ENCODE data around the gene BAIAP2.

- TF ChIP-seq PATZ1 (CRISPR knock-in tag; IDR thresholded peaks at IDR 0.05; ENCODE audit: borderline replicate concordance) (no peak), SNAI2 (CRISPR knock-in tag; IDR thresholded peaks at IDR 0.05) (no peak), TCF4 (CRISPR knock-in tag; IDR thresholded peaks at IDR 0.05; ENCODE audit: borderline replicate concordance) (no peak), RARB (CRISPR knock-in tag; IDR thresholded peaks at IDR 0.05) (no peak), TSHZ2 (CRISPR knock-in tag; IDR thresholded peaks at IDR 0.05) (no peak), GLIS3 (CRISPR knock-in tag; IDR thresholded peaks at IDR 0.05) (no peak), OSR1 (CRISPR knock-in tag; IDR thresholded peaks at IDR 0.05) (no peak)
Measured at GRCh38 chr17:81000334-81000630, 34.7 kb upstream of the BAIAP2 start.
